Islet of Langerhans (tissue), 1 donor: ENCODE results near the gene CMTM5.
A peak's percentile ranks its signal among the peaks of the same experiment; 100 is the strongest.

Experiments
- FAIRE-seq: peaks from one replicate; lab custom pipeline; 2011; peaks lifted over from hg19 to GRCh38; lab: Jason Lieb, UNC

CMTM5 gene, protein sequence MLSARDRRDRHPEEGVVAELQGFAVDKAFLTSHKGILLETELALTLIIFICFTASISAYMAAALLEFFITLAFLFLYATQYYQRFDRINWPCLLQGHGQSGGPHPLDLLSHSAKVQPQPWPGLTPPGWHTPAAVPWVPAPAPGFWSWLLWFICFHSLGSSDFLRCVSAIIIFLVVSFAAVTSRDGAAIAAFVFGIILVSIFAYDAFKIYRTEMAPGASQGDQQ

GRCh38 chr14:23376482-23377197 lies at the start of gene CMTM5:
Gene CMTM5 (plus strand): TSS chr14:23377046. CDS start chr14:23377252, 206 bp downstream.
- no peak for FAIRE-seq

- peak; percentile 41 for FAIRE-seq
These were observed 48.7 kb upstream of the CMTM5 start for GRCh38 chr14:23327947-23328744.

GRCh38 chr14:23335623-23336022 lies 41.2 kb upstream of the CMTM5 start:
- FAIRE-seq, result no peak

DNA sequence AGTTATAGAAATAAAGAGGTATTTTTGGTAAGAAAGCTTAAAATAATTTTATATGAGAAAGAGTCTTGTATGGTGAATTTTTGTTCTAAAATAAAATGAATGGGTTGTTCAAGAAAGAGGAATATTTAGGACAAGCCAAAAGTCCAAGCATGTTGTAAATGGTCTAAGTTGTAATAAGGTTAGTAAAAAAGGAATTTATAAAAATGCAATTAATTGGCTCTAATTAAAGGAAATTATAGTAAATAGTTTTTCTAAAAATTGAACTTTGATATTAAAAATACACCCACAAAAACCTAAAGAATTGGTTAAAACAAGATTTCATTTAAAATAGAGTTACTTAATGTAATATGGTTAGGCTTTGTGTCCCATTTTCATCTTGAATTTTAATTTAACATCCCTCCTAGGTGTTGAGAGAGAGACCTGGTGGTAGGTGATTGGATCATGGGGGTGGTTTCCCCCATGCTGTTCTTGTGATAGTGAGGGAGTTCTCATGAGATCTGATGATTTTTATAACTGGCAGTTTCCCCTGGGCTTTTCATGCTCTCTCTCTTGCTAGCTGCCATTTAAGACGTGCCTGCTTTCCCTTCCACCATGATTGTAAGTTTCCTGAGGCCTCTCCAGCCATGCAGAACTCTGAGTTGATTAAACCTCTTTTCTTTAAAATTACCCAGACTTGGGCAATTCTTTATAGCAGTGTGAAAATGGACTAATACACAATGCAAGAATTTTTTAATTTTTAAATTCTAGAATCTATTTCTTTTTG lies 37.2 kb upstream of the CMTM5 start:
- no peak for FAIRE-seq

DNA sequence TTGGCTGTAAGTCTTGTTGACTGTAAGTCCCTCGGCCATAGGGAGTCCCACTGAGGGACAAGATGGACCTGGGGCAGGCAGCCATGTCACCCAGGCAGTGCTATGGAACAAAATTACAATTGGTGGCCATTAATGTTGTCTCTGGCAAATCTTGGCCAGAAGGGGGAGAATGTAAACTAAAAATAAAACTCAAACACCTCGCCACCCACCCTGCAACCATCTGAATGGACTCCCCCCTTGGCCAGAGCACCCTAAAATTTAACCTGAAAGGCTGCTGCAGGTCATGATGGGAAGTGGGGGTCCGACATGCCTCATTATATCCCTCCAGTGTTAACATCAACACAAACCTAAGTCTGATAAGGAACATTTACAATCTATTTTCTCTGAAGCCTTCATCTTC lies 32.4 kb upstream of the CMTM5 start:
- FAIRE-seq, result no peak

GRCh38 chr14:23345987-23346692 lies 30.7 kb upstream of the CMTM5 start:
- FAIRE-seq, result no peak

- FAIRE-seq, result no peak
These were observed 30.0 kb upstream of the CMTM5 start for GRCh38 chr14:23346693-23347405.

- no peak for FAIRE-seq
These were observed 29.2 kb upstream of the CMTM5 start for GRCh38 chr14:23347406-23348296.

DNA sequence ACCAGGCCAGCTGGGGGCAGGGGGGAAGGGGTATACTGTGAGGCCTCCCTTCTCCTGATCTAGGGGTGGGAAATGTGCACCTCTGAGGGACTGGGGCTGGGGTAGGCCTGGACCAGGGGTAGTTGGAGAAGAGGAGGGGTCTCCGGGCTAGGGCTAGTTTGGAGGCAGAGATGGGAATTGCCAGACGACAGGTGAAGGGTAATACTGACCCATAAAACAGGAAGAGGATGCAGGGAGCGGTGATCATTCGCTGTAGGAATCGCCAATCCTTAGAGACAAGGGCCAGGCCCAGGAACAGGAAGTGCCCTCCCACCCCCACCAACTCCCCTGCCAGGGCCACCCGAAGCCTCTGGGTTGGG lies 28.6 kb upstream of the CMTM5 start:
- no peak for FAIRE-seq

DNA sequence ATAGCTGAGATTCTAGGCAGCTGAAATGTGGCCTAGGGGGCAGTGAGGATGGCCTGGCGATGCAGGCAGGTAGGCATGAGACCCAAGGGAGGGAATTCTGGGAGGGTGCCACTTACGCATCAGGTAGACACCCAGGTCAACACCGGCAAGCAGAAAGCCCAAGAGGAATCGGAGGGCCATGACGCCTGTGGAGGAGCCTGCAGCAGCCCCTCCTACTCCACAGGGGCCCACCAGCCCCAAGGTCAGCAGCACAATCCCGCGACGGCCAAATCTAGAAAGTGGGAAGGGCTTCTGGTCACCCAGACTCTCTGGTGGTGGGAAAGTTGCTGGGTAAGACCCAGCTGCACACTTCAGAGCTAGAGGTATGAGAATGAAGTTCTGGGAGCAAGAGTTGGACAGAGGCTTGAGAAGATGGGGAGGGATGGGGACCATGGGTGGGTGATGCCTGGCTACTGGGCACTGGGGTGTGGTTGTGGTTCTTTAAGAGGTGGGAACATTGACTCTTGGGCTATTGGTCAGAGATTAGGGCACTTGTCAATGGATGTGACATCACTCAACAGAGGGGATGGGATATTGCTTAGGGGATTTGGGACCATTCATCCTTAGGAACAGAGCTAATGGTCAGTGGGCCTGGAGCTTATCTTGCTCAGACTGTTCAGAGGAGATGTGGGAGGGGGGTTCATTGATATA lies 27.5 kb upstream of the CMTM5 start:
- no peak for FAIRE-seq

DNA sequence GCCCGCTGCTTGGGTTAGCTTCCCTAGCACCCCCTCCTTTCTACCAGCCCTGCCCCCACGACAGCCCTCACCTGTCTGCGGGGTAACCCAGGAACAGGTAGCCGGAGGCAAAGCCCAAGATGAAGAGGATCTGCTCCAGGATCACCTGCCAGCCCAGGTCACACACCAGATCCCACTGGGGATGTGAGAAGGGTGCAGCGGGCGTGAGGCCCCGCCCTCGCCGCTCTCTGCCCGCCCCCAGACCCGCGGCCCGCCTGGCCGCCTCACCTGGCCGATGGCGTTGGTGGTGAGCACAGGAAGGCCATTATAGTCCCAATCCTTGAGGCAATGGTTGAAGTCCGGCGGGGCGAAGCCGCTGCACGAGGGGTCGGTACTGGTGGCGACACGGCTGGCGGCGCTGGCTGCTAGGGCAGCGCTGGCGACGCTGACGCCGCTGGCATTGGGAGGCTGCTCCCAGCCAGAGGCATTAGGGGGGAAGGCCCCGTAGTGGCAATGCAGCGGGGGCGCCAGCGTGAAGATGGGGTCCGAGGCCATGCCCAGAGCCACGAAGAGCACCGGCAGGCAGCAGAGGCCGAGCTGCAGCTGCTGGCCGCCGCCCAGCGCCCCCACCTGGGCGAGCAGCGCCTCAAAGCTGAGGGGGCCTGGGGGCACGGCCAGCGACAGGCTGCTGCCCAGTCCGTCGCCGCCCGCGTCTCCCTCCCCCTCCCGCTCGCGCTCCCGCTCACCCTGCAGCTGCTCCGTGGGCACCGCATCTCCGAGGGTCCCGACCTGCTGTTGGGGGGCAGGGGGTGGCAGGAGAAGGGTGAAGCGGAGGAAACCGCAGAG lies 25.0 kb upstream of the CMTM5 start:
- FAIRE-seq, result no peak

DNA sequence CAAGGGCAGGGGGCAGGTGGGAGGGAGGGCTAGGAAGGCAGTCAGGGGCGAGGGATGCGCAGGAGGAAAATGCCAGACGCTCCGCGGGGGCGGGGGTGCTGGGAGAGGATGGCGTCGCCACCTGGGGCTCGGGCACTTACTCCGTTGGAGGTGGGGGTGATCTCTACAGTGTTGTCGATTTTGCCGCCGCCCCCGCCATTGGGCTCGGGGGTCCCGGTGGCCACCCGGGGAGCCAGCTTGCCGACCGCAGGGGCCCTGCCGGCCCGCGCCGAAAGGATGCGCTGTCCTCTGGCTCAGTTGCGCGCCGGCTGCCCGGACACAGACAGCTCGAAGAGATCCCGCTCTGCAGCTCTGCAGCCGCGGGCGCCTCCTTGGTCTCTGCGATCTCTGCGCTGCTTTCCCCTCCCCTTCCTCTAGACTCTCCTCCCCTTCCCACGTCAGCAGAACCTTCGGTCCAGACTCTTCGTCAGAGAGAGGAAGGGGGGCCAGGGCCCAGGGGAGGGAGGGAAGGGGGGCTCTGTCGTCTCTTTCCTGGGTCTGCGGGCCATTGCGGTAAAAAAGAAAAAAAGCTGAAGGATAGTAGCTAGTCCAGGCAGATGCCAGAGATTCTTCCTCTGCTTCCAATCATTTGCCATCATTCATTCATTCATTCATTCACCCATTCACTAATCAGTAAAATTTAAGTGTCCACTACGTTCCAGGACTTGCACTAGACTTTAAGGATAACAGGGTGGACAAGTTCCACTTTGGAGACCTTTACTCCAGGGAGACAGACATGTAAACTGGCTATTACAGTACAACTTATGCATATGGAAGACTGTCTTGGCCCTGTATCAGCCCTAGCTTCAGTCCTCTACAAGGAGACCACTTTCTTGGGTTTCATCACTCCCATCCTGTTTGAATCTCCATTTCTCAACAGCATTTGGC lies 24.1 kb upstream of the CMTM5 start, which contains the start of gene SLC22A17:
Gene SLC22A17 (minus strand): TSS at position 382 of the 927 bp plus-strand sequence.
- no peak for FAIRE-seq

DNA sequence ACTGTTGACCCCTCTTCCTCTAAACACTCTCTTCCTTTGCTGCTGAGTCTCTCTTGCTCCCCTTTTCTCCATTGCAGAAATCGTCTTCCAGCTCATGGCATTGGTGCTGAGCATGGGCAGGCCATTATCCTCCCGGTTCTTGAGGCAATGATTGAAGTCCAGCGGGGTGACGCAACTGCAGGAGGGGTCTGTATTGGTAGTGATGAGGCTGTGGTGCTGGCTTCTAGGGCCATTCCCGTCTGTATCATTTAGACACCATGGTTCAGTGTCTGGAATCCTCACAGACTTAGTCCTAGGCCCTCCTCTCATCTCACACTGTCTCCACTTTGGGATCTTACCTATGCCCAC lies 23.4 kb upstream of the CMTM5 start:
- FAIRE-seq, result no peak

DNA sequence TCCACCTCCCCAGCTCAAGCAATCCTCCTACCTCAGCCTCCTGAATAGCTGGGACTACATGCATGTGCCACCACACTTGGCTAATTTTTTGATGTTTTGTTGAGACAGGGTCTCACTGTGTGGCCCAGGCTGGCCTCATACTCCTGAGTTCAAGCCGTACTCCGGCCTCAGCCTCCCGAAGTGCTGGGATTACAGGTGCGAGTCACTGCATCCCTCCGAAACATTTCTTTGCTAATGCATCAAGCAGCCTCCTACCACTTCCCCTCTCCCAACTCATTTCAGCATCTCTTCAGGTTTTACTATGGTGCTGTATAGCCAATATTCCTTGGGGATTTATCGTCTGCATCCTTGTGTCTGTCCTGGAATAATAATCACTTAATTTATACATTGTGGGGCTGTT lies 21.9 kb upstream of the CMTM5 start:
- no peak for FAIRE-seq

- FAIRE-seq, result no peak
These were observed 20.9 kb upstream of the CMTM5 start for GRCh38 chr14:23355871-23356435.

DNA sequence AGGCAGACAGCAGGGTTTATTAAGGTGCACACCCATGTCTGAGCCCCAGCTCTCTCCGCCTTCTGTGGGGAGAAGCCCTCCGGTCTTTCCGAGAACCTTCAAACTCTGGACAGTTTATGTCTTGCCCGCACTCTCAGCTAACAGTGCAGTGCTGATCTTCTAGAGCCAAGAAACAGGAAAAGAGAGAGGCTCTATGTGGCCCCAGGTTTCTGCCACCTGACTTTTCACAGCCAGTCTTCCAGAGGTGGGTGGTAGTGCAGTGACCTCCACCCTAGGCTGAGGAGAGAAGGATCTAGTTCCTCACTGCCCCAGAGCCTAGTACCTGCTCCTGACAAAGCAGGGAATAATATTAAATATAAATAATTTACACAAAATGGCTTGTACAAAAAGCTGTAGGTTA lies 20.2 kb upstream of the CMTM5 start:
- no peak for FAIRE-seq

- no peak for FAIRE-seq
These were observed 19.6 kb upstream of the CMTM5 start for GRCh38 chr14:23357261-23357660.
